HG03354 (cell line): ENCODE results near the gene GPC3.

Experiments
- ATAC-seq: cut with Tn5 transposase; IDR thresholded peaks from one replicate; pipeline ENCODE4 v1.9.1; 2021; ENCODE audit warnings: mild to moderate bottlenecking; ENCODE audit not compliant: unreplicated experiment, poor library complexity, severe bottlenecking

Gene GPC3

DNA sequence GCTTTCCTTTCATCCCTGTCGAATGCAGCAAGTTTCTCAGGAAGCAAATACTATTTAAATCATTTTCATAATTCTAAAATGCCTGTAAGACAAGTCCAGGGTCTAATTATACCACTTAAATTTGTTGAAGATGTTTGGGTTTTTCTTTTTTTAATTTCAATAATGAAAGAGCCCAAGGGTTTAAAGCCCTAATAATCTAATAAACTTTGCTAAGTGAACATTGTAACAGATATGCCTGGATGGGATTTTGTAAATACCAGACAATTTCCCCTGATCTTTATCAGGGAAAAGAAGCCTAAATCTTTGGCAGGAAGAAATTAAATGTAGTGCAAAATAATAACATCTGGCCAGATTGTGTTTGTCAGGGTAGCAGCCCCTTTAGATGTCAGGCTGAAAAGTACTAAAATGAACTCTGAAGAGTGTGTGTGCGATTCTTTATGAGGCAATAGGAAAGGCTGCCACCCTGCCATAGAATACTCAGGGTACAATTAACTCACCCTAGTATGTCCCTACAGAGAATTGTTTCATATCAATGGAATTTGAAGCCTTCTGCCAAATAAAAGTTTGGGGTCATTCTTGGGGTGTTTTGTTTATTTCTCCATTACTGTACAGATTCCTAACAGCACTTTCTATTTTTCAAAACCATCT, 45.6 kb downstream of the GPC3 start:
- ATAC-seq = no peak

GRCh38 chrX:133938530-133938929, 46.9 kb downstream of the GPC3 start:
- ATAC-seq = no peak

- ATAC-seq = no peak
These were observed 48.4 kb downstream of the GPC3 start for GRCh38 chrX:133937022-133937421.

GRCh38 chrX:133935076-133935475, 50.3 kb downstream of the GPC3 start:
- no peak for ATAC-seq

DNA sequence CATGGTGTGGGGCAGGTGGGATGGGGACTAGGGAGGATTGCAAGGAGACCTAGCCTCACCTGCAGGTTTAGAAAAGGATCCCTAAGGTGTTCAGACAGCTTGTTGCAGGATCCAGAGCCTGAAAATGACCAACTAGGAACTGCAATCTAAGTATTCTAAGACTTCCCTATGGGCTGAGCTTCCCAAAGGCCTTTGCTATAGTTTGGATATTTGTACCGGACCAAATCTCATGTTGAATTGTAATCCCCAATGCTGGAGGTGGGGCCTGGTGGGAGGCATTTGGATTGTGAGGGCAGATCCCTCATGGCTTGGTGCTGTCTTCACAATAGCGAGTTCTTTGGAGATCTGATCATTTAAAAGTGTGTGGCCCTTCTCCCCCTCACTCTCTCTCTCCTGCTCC, 52.1 kb downstream of the GPC3 start:
- no peak for ATAC-seq

GRCh38 chrX:133929836-133930464, 55.4 kb downstream of the GPC3 start:
- ATAC-seq = no peak

DNA sequence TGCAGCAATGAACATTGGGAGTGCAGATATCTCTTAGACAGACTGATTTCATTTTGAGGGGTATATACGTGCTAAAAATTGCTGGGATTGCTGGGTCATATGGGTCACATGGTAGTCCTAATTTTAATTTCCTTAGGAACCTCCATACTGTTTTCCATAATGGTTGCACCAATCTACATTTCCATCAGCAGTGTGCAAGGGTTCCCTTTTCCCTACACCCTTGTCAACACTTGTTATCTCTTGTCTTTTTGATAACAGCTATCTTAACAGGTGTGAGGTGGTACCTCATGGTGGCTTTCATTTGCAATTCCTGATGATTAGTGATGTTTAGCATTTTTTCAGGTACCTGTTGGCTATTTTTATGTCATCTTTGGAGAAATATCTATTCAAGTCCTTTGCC, 57.0 kb downstream of the GPC3 start:
- no peak for ATAC-seq

DNA sequence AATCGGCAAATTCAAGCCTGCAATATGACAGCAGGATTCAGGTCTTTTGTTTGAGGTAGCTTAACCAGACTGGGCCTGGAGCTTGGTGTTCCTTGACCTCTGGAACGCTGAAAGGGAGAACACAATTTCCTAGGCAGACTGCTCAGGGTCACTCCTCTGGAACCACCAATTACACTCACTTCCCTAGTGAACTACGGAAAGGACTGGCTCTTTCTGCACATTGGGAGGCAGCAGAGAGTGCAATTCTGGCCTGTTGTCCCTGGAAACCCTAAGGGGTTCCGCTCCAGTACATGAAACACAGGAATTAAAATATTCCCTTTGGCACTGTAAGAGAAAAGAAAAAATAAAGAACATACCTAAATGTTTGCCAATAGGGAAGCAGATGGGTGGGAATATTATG, 58.6 kb downstream of the GPC3 start:
- no peak for ATAC-seq

DNA sequence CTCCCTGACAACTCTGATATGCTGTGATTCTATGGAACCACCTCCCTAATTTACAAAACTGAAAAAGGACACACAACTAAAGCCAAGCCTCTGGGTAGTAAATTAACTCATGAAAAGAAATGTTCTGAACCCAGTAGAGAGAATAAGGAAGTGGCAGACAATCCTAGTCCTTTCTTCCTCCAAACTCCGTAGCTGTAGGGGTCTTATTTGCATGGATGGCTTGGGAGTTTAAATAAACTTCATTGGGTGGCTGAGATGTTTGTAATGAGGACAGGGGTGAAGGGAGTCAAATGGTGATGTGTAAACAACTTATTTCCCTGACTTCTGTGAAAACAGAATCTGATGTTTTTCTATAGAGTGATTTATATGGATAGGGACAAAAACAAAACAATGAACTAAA, 59.3 kb downstream of the GPC3 start:
- ATAC-seq = no peak

DNA sequence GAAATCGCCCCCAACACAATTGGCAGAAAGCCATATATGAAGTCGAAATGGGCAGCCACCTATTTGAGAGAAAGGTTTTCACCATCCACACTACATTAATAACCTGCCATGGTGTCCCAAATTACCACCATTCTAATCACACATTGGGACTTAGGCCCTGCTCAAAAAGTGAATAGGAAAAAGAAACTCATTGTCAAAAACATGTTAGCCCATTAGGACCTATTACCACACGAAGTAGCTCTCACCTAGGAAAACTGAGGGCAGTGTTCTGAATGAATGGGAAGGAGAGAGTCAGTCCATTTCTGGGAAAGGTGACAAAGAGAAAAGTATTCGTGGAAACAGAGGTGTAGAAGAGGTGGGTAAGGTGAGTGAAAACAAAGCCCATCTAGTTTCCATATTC, 60.8 kb downstream of the GPC3 start:
- ATAC-seq = no peak

- ATAC-seq = no peak
These were observed 61.8 kb downstream of the GPC3 start for GRCh38 chrX:133923548-133923947.

GRCh38 chrX:133923113-133923512, 62.3 kb downstream of the GPC3 start:
- ATAC-seq = peak; percentile 77

GRCh38 chrX:133922390-133922771, 63.0 kb downstream of the GPC3 start:
- ATAC-seq = no peak

- ATAC-seq = peak; percentile 60
These were observed 63.5 kb downstream of the GPC3 start for GRCh38 chrX:133921764-133922389.

DNA sequence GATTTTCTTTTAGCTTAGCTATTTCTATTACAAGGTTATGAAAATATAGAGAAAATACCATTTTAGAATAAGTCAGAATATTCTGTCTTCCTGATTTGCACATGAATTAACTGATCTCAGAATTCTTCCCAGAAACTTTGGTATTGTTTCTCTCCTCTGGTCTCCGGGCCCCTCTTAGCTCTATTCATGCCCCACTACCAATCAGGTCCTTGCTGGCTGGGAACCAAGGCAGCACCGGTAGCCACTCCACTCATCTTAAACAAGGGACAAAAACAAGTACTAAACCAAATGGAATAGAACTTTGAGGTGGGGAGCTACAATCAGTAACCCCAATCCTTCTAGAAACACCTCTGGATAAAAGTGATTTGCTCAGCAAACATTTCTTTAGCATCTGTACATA, 64.3 kb downstream of the GPC3 start:
- no peak for ATAC-seq

GRCh38 chrX:133918361-133918771, 67.0 kb downstream of the GPC3 start:
- ATAC-seq = no peak

GRCh38 chrX:133916984-133917722, 68.2 kb downstream of the GPC3 start:
- ATAC-seq = no peak

- ATAC-seq = no peak
These were observed 71.6 kb downstream of the GPC3 start for GRCh38 chrX:133913658-133914388.

DNA sequence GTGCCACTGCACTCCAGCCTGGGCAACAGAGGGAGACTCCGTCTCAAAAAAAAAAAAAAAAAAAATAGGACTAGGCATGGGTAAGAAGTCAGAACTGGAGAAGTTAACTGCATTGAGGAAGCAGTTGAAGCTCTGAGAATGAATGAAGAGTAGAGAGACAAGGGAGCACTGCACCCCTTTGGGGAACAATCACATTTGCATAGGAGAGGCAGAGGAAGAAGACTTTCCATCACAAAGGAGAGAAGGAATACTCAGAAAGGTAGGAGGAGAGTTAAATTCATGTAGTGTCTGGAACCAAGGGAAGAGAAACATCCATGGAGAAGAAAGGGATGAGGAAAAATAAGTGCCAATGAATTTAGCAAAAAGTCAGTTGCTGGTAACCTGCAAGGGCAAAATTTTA, 72.4 kb downstream of the GPC3 start:
- ATAC-seq = no peak

DNA sequence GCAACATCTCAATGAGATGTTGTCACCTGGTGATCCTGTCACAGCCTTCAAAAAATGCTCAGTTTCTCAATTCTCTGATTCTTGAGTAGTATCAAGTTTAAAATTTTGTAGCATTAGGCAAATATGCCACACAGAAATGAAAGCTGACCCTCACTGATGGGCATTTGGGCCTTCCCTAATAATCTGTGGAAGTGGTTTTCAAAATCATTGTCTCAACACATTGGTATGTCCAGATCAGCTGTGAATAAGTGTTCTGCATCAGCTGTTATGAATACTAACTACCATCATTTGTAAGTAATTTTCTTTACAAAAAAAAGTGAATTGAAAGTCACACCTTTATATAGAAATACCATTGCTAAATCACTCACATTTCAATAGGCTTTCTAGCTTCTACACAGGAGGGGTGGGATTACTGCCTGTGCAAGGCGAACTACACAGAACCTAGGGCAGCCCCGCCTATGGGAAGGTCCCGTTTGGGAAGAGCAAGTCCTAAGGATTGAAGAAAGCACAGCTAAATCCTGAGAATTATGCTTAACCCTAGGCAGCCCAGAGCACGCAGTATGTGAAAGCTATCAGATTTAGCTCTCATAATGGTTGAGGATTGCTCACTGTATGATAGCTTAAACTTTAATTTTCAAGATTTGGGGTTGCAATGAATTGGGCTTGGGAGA, 73.4 kb downstream of the GPC3 start:
- no peak for ATAC-seq
